Nephron (organoid): ENCODE data around the gene ASTN2.

Experiments
- H3K27ac Mint-ChIP-seq, 3 experiments: 2 replicates each; pipeline ENCODE4 v1.8.0; 2020; ENCODE audit warnings: mixed read lengths in 3 of 3, mild to moderate bottlenecking in 2 of 3, moderate library complexity in 1 of 3
- H3K27me3 Mint-ChIP-seq: 2 replicates; pipeline ENCODE4 v1.8.0; 2021; ENCODE audit warnings: low read depth, mild to moderate bottlenecking, moderate library complexity, mixed read lengths
- H3K36me3 Mint-ChIP-seq: 2 replicates; pipeline ENCODE4 v1.8.0; 2020; ENCODE audit warnings: low read depth, mixed read lengths
- H3K4me1 Mint-ChIP-seq: 2 replicates; pipeline ENCODE4 v1.8.0; 2020; ENCODE audit warnings: mixed read lengths
- H3K4me3 Mint-ChIP-seq, 3 experiments: 2 replicates each; pipeline ENCODE4 v1.8.0; 2020; ENCODE audit warnings: mild to moderate bottlenecking in 3 of 3, mixed read lengths in 3 of 3, moderate library complexity in 2 of 3
- H3K9me3 Mint-ChIP-seq: 2 replicates; pipeline ENCODE4 v1.8.0; 2020; ENCODE audit warnings: mixed read lengths
- CTCF ChIP-seq, 3 experiments: fragments of 200-600 bp; sonication (generic); IDR thresholded peaks; one replicate each; pipeline ENCODE4 v1.5.0; 2021; ENCODE audit warnings: antibody characterized with exemption in 3 of 3; ENCODE audit not compliant: unreplicated experiment in 3 of 3

Gene ASTN2

GRCh38 chr9:116587919-116588318, 826.9 kb downstream of the ASTN2 start:
- Mint-ChIP-seq H3K9me3 (peaks cover 25% of the 10 kb centered on the region), H3K27ac (no peak overlapping the region), H3K4me3 (no peak overlapping the region), H3K36me3 (peaks cover 23% of the 10 kb centered on the region), H3K4me1 (no peaks in the 10 kb centered on the region), H3K27me3 (no peaks in the 10 kb centered on the region)
- TF ChIP-seq CTCF (IDR thresholded peaks at IDR 0.05; ENCODE audit: unreplicated experiment in 3 of 3) = no peak

GRCh38 chr9:116585896-116586295, 829.0 kb downstream of the ASTN2 start:
- Mint-ChIP-seq H3K4me3 (no peak overlapping the region), H3K4me1 (no peaks in the 10 kb centered on the region), H3K27ac (no peak overlapping the region), H3K9me3 (peaks cover 25% of the 10 kb centered on the region), H3K27me3 (no peaks in the 10 kb centered on the region), H3K36me3 (peaks cover 23% of the 10 kb centered on the region)
- TF ChIP-seq CTCF (IDR thresholded peaks at IDR 0.05; ENCODE audit: unreplicated experiment in 3 of 3) = no peak

- H3K4me1 Mint-ChIP-seq = peaks cover 5% of the 10 kb centered on the region
Observed at GRCh38 chr9:116585204-116585603, 829.7 kb downstream of the ASTN2 start.

GRCh38 chr9:116580853-116581252, 834.0 kb downstream of the ASTN2 start:
- Mint-ChIP-seq H3K27ac (no peak overlapping the region), H3K9me3 (peaks cover 2% of the 10 kb centered on the region), H3K4me1 (peaks cover 5% of the 10 kb centered on the region), H3K4me3 (no peak overlapping the region), H3K36me3 (no peaks in the 10 kb centered on the region), H3K27me3 (peaks cover 6% of the 10 kb centered on the region)
- TF ChIP-seq CTCF (IDR thresholded peaks at IDR 0.05; ENCODE audit: unreplicated experiment in 3 of 3) = no peak

More at GRCh38 chr9:116585204-116585603, 829.7 kb downstream of the ASTN2 start:
- H3K27ac Mint-ChIP-seq = no peak overlapping the region
- no peak for TF ChIP-seq CTCF (IDR thresholded peaks at IDR 0.05; ENCODE audit: unreplicated experiment in 3 of 3)
- peaks cover 25% of the 10 kb centered on the region for H3K9me3 Mint-ChIP-seq
- H3K4me3 Mint-ChIP-seq = no peak overlapping the region
- H3K27me3 Mint-ChIP-seq = no peaks in the 10 kb centered on the region
- H3K36me3 Mint-ChIP-seq = peaks cover 23% of the 10 kb centered on the region

GRCh38 chr9:116576386-116576785, 838.5 kb downstream of the ASTN2 start:
- Mint-ChIP-seq H3K36me3 (no peaks in the 10 kb centered on the region), H3K9me3 (no peaks in the 10 kb centered on the region), H3K4me1 (peaks cover 5% of the 10 kb centered on the region), H3K27me3 (peaks cover 6% of the 10 kb centered on the region), H3K4me3 (no peak overlapping the region), H3K27ac (no peak overlapping the region)
- no peak for TF ChIP-seq CTCF (IDR thresholded peaks at IDR 0.05; ENCODE audit: unreplicated experiment in 3 of 3)

- Mint-ChIP-seq H3K27ac (no peak overlapping the region), H3K27me3 (peaks cover 6% of the 10 kb centered on the region), H3K4me3 (no peak overlapping the region), H3K36me3 (no peaks in the 10 kb centered on the region), H3K4me1 (no peaks in the 10 kb centered on the region), H3K9me3 (no peaks in the 10 kb centered on the region)
- no peak for TF ChIP-seq CTCF (IDR thresholded peaks at IDR 0.05; ENCODE audit: unreplicated experiment in 3 of 3)
Observed at GRCh38 chr9:116574027-116574679, 840.7 kb downstream of the ASTN2 start.
